GM21825 (cell line): ENCODE results near the gene FTO.

Source experiments
- ATAC-seq: cut with Tn5 transposase; IDR thresholded peaks from one replicate; pipeline ENCODE4 v1.9.1; 2021; ENCODE audit warnings: mild to moderate bottlenecking, moderate library complexity; ENCODE audit not compliant: unreplicated experiment

FTO gene

DNA sequence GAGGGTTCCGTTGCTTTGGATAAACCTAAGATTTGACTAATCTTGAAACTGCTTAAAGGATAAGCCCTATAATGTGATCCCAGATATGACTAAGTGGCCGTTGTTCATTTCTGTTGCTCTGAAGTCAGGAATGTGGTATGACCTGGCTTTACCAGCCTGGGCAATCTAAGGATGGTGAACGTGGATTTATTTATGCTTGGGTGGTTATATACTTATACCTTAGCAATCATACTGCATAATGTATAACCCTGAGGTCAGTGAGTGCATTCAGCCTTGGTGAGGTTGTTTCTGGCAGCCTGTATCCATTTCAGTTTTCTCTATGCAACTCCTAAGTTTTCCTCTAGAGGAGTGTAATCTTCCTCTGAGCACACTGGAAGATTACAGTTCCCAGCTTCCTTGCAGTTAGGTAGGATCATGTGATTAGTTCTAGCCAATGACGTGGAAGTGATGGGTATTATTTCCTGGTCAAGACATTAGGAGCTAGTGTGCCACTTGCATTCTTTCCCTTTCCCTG is 41.9 kb downstream of the FTO start:
- no peak for ATAC-seq

DNA sequence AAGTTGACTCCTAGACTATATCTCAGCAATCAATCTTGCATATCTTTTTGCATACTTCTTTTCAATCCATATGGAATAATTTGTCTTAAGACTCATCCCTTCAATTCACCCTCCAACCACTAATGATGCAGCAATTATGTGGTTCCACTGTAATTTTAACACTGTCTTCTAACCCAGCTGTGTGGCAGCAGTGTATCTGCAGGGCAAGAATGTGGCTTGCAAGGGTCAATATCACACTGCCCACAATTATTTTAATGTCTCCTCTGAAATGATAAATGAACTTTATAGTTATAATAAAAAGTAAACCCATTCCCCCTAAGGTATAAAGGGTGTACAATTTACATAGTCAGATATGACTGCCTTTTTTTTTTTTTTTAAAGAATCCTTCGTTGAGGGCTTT is 48.6 kb downstream of the FTO start:
- no peak for ATAC-seq

DNA sequence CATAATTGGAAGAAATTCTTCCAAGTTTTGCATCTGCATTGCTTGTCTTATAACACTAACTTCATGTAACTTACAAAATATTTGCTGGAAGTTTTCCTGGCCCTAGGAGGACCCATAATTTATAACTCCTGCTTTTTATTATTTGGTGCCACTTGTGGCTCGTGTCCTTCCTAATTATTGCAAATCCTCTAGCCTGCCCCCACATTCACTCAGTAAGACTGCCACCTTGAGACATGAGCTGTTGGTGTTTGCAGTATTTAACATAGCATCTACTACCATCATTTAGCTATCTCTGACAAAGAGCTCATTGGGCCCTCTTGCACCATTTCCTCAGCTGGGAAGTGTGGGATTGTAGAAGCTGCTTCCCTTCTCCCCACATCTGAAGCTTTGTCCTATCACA is 49.5 kb downstream of the FTO start:
- ATAC-seq: no peak

DNA sequence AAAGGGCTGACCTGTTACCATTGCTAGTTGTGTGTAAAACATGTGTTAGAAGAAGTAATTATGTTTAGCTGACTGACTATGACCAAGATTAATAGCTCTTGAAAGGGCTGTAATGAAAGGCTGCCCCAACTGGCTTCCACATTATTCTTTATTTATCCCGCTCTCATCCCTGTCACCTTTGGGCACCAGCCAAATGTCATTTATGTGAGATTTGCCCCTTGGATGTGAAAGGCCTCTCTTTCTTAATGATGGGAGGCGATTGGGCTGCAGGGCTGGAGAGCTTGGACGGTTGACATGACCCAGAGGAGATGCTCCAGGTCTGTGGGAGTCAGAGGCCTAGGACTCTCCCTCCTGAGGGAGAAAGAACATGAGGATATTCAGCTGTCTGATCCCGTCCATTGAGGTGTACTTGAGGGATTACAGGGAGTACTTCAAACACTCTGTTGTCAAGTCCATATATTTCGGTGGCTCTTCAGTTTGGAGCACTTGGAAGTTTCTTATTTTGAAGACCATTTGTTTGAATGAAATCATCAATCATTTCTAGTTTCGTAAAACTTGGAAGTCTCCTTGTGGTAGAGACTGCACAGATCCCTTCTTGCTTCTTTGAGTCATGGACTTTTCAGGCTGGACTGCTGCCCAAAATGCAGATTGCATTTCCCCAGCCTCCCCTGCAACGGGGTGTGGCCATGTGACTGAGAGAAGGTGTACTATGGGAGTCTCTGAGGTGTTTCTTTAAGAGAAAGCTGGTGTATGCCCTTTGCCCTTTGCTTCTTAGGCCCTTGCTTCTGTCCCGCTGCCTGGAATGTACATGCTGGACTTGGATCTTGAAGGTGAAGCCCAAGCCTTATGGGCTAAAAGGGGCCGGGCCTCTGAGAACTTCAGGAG is 51.3 kb downstream of the FTO start:
- ATAC-seq: no peak

DNA sequence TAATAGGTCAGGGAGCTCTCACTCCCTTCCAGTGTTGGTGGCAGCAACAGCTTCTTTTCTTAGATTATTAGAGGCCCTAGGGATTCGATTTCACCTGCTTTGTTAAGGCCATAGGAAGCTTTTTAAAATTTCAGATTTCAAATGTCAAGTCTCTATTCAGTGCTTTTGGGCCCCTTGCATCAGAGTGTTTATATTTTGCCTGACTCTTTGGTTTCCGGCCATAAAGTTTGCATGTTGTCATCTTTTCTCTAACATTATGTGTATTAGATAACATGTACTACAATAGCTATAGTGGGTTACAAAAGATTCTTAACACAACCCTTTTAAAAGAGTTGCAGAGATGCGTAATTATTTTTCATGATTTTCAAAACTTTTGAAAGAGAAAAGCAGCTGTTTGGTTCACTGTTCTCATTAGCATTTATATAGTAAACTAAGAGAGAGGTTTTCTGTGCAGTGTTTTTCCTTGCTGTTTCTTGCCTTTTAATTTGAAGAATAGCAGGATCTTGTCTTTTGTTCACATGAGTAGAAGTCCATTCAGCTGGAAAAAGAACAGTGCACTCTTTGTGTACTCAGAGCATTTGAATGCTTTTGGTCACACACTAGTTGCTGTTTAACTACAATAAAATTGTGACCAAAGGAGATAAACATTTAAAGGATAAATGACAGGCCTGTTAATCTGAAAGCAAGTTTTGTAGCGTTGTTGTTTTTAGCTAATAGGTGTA is 52.5 kb downstream of the FTO start:
- ATAC-seq: no peak

DNA sequence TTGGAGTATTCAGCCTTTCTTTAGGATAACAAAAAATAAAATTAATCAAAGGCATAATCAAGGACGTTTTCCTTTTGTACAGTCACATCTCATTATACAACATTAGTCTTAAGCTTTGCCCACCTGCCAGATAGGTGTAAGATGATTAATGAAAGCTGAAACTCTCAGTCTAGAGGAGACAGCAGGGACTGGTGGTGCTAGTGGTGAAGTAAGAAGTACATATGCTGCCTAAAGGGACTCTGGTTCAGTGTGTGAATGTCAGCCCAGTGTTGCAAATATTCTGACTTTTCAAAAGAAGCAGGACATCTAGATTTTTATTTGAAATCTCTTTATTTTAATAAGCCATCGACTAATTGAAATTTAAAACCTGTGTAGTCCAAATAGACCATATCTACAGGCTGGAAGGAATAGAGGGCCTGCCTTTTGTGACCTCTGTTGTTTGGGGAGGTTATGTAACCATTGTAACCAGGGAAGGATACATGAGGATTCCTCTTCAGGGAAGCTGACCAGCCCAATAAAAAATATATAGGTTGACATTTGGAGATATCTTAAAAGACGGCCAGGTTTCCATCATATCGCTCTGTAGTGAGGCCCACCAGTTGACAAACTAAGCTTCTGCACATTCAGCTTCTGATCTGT is 54.1 kb downstream of the FTO start:
- no peak for ATAC-seq

DNA sequence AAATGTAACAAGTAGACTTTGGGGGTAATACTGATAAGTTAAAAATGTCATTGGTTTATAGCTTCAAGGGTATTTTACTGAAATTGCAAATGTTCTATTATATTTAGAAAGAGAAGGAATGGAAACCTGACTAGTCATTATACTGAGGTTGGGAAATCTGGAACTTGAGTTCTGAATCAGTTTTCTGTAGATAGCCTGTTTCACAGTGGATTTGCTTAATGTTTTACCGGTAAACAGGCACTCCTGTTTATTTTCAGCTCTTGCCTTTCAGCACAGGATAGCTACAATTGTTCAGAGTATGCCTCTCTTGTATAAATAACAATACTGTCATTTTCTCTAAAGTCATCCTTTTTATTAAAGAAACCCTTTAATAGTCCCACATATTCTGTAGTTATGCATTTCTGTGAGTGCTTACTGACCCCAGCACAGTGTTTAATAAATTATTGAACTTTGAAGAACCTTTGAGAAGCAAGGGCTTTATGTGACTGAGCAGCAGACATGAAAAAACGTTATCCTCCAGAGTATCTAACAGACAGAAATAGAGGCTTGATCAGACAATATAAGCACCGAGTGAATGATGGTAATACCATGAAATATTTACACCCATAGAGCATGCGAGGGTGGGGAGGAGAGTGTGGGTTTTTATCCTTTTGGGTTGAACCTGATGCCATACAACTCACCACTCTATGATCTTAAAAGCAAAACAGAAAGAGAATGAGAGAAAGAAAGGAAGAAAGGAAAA is 58.2 kb downstream of the FTO start:
- no peak for ATAC-seq

DNA sequence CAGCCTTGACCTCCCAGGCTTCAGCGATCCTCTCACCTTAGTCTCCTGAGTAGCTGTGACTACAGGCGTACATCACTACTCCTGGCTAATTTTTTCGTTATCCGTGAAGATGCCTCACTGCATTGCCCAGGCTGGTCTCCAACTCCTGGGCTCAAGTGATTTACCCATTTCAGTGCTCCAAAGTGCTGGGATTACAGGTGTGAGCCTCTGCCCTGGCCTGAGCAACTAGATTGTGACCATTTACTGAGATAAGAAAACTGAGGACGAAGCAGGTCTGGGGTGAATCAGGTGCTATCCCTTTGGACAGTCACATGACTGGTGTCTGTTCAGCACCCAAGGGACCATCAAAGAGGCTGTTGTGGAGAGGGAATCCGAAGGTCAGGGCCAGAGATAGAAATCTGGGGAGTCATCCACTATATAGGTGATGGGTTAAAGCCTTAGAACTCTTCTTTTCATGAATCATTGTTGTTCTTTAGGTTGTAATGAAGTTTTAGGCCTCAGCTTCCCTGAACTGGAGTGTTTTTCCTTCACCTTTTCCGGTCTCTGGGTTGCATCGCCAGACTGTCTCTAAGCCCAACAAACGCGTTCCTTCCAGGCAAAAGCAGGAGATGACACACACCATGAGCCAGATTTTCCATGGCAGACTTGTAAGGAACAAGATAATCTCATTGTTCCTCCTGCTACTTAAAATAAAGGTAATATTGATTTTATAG is 62.5 kb downstream of the FTO start:
- ATAC-seq: no peak

DNA sequence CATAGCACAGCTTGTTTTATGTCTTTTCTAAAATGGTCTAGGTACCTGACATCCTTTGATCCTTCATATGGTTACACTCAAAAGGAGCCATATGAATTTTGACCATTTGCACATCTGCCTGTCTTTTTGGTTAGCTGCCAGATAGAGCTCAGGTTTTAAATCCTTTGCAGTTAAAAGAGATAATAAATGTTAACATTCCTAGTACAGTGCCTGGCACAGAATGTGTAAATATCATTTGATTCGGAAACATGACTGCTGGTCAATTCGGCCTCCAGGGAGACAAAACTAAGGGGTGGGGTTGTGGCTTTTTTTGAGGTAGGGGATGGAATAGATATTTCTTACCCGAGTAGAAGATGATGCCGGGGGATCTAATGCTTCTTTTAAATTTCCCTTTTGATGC is 64.2 kb downstream of the FTO start:
- ATAC-seq: no peak

DNA sequence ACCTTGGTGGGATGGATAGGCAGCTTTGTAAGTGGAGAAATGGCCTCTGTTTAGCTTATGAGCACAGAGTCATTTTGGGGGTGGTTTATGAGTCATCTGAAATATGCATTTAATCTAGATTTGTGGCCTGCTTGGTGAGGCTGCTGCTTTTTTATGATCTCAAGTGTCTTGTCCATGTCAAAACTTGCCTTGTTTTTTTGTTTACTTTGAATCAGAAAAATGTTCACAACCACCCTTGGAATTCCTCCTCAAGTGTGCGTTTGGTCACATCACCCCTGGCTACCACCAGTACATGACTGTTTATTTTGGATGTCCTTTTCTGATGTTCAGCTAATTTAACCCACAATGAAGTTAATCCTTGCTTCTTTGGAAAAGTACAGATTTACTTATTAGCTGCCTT is 64.6 kb downstream of the FTO start:
- no peak for ATAC-seq

DNA sequence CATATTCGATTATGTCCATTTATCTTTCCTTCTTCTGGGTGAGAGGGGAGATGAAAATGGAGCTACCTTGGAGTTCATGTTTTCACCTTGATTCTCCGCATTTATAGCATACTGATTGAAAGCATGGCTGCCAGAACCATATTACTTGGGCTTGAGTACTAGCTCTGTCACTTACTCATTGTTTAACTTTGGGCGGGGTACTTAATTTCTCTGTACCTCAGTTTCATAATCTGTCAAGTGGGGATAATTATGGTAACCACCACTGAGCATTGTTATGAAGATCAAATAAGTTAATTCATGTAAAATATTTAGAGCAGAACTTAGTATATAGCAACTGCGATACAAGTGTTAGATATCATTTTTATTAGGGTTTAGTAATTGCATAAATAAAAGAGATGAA is 65.2 kb downstream of the FTO start:
- ATAC-seq: no peak

DNA sequence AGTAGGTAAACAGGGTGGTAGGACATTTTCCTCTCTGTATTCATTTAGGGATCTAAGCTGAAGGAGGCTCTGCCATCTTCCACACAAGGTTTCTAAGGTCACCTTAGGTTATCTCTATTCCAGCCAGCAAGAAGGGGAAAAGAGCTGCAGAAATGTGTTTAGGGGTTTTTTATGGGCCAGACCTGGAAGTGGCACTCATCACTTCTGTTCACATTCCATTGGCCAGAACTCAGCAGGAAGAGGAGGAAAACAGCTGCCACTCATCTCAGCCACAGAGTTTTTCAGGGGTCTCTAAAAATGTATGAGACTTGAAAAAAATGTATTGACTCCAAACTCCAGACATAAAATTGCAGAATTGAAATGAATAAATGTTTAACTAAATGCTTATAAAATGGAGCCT is 65.8 kb downstream of the FTO start:
- ATAC-seq: no peak

DNA sequence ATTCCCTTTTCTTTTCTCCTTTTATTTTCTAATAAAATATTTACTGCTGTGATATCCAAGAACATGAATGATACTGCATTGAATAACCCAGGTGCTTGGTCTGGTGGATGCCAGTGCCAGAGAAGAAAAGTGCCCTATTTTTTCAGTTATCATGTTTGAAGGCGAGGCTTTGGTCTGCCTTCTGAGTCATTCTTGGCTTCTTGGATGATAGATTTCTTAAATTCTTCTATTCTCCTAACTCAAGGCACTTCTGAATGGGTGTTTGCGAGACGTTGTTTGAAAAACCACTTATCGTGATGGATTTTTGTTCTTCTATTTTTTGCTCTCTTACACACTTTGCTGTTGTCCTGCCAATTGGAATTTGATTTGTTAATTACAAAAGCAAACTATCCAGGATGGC is 66.7 kb downstream of the FTO start:
- no peak for ATAC-seq

DNA sequence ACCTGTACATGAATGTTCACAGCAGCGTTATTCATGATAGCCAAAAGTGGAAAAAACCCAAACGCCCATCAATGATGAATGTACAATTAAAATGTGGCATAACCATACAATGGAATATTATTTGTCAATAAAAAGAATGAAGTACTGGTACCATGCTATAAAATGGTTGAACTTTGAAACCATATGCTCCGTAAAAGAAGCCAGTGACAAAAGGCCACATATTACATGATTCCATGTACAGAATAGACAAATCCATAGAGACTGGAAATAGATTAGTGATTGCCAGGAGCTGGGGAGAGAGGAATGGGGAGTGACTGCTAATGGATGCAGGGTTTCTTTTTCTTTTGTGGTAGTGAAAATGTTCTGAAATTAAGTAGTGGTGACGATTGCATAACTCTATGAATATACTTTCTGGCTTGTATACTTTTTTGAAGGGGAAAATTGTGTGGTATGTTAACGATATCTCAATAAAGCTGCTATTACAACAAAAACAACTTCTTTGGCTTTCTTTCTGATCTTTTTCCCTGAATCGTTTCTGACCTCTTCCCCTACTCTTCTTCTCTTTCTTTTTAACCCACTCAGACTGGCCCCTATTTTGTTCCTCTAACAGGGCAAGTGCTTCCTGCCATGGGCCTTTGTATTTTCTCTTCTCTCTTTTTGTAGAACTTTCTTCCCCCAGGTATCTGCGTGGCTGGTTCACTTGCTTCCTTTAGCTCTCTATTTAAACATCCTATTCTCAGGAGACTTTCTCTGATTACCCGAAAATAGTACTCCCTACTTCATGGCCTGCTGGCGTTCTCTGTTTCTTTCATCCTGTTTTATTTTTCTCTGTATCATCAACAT is 67.9 kb downstream of the FTO start:
- no peak for ATAC-seq

DNA sequence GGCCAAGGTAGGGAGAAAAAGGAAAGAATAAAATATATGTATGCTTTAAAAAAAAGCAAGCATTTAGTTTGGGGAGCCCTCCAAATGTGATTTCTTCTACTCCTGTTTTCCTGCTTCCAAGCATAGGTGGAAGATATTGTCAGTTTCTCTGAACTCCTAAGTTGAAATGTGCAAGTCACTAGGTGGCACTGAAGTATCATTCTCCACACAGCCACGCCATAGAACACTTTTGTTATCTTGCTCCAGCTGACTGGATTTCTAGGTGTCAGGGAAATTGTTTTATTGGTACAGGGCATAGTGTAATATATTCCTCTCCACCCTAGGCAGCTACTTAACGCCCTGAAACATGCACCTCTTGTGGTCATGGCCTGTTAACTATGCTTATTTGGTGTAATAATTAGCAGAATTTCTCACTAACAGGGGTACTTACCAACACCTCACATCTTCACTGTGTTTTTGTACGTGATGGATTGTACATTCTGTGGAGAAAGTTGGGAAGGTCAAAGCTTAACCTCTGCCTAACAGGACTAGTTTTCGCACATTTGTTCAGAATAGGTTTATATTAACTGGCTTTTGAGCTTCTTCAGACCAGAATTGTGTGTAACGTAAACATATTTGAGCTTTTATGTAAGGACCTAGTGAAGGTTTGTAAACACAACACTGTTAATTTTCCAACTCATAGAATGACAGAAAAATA is 69.3 kb downstream of the FTO start:
- ATAC-seq: no peak

DNA sequence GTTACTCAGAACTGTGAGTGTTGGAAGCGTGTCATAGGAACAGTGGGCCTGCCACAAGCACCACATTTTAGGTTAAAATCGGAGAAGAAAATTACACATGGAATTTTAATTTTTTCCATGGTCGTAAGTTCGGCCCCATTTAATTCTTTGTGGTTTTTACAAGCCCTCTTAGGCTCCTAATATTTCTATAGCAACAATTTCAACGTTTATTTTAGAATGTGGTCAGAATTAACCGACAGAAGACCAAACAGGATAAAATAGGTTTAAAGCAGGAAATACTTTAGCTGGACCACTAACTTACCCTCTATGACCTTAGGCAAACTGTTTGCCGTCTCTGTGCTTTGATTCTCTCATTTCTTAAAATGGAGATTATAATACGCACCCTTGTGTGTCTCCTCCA is 69.9 kb downstream of the FTO start:
- no peak for ATAC-seq

DNA sequence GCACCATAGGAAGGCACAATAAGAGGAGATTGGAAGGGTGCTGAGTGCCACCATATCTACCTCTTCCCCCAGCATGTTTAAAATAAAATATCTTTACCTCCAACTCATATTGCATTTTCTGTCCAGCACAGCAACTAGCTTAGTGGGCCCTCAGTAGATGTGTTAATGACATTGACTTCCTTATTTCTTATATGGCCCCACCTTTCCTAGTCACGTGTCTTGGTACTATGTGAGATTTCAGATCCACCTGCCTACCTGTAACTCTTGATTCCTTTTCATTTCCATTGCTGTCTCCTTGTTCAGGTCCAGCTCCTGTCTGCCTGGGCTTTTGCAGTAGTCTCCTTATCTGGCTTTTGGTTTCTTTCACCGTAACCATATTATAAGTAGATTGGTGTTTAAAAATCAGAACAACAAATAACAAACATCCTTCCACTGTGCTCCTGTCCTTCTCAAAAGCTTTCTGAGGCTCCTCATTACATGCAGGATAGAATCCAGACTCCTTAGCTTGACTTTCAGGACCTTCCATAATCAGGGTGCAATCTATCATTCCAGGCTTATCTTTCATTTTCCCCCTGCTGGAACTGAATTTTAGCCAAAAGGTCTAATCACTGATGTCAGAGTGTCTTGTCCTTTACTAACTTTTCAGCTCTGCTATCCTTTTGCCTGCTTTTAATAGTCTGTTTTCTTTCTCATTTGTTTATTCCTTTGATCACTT is 71.3 kb downstream of the FTO start:
- no peak for ATAC-seq

DNA sequence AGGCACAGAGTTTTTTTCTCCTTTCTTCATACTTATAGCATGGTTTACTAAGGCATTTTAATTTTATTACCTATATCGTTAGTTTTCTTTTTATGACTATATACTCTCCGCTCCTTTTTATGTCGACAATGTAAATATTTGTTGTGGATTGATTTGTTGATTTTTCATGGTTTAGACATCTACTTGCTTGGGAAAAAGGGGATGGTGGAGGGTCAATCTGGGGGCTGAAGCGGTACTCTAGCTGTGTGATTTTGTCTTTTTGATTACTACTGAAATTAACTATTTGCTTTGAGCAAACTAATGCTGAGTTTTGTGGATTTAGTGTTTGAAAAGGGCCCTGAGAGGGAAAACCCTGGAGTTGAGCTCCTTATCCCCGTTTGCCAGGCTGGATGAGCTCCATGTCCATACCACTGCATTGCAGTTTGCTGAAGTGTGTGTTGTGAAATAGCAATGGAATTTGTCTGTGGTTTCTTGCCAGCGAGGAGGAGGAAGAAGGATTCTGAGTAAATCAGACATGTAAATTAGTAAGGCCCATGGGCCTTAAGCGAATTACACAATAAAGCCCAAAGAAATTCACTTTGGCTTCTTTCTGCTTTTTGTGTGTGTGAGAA is 72.0 kb downstream of the FTO start:
- no peak for ATAC-seq
